LoVo (cell line): ENCODE measurements around the gene CT47C1.
"Not testable (repeated sequence)": the region's sequence is repeated elsewhere in the genome, so short reads cannot be mapped to it uniquely, and the experiment has no call there.

Experiments used
- DNase-seq: peaks from one replicate; pipeline ENCODE4 v3.0.0-alpha.2; 2016; ENCODE audit warnings: low spot score

CT47C1 gene

GRCh38 chrX:119072744-119073143 lies at the start of gene CT47C1:
TSS of gene CT47C1 (plus strand) at chrX:119072993. CDS start at chrX:119073226, 233 bp downstream.
- no peak for DNase-seq

- DNase-seq = no peak
These were observed 46.9 kb upstream of the CT47C1 start for GRCh38 chrX:119025900-119026299.

- DNase-seq = not testable (repeated sequence)
These were observed 46.4 kb upstream of the CT47C1 start for GRCh38 chrX:119026344-119026743.

- not testable (repeated sequence) for DNase-seq
These were observed 44.6 kb upstream of the CT47C1 start for GRCh38 chrX:119027960-119028732.

- no peak for DNase-seq
These were observed 44.0 kb upstream of the CT47C1 start for GRCh38 chrX:119028733-119029330.

GRCh38 chrX:119029656-119030055 lies 43.1 kb upstream of the CT47C1 start:
- DNase-seq = not testable (repeated sequence)

GRCh38 chrX:119030990-119031389 lies 41.8 kb upstream of the CT47C1 start:
- DNase-seq = no peak

- no peak for DNase-seq
These were observed 36.4 kb upstream of the CT47C1 start for GRCh38 chrX:119036107-119037029.

- no peak for DNase-seq
These were observed 32.4 kb upstream of the CT47C1 start for GRCh38 chrX:119040432-119040831.

GRCh38 chrX:119041175-119041574 lies 31.6 kb upstream of the CT47C1 start:
- DNase-seq = peak; percentile 61

- no peak for DNase-seq
These were observed 30.8 kb upstream of the CT47C1 start for GRCh38 chrX:119042040-119042439.

- DNase-seq = no peak
These were observed 29.8 kb upstream of the CT47C1 start for GRCh38 chrX:119042996-119043395.

- no peak for DNase-seq
These were observed 26.9 kb upstream of the CT47C1 start for GRCh38 chrX:119045884-119046283.

- DNase-seq = no peak
These were observed 17.1 kb upstream of the CT47C1 start for GRCh38 chrX:119055687-119056086.

- no peak for DNase-seq
These were observed 9.9 kb upstream of the CT47C1 start for GRCh38 chrX:119062750-119063374.

GRCh38 chrX:119063428-119063827 lies 9.4 kb upstream of the CT47C1 start:
- no peak for DNase-seq

GRCh38 chrX:119067023-119067739 lies 5.6 kb upstream of the CT47C1 start:
- DNase-seq = peak; percentile 35

GRCh38 chrX:119069128-119069527 lies 3.7 kb upstream of the CT47C1 start:
- DNase-seq = no peak

GRCh38 chrX:119069762-119070161 lies 3.0 kb upstream of the CT47C1 start:
- no peak for DNase-seq

- no peak for DNase-seq
These were observed 1.4 kb upstream of the CT47C1 start for GRCh38 chrX:119071381-119071780.

- DNase-seq = no peak
These were observed 560 bp downstream of the CT47C1 start for GRCh38 chrX:119073200-119073905.
